Measurements from ENCODE around the gene PLXND1. TPM values are rescaled to one million over a fixed set of nuclear protein-coding genes. Genes with fewer than 3 reads are reported as not detected.

PLXND1 gene
- total RNA-seq, 1 donor from 2014 or later, result 29.5 TPM

DNA sequence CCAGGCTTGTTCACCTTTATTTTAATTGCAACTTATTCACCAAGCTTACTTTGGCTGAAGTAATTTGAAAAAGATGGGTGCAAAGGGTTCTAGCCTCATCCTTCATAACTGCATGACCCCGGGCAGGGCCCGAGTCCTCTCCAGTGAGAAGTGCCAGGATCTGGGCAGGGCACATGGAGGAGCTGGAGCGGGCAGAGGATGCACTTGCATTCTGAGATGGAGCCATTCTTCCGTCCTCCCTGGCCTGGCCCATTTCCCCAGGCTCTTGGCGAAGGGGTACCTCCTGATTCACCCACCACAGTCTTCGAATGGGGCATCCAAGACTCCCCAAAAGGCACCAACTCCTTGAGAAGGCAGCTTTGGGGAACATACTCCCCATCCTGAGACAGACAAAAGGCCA lies 22.5 kb upstream of the PLXND1 start:
- DNase-seq (ENCODE audit: low spot score), result no peak
- ATAC-seq, result no peak

DNA sequence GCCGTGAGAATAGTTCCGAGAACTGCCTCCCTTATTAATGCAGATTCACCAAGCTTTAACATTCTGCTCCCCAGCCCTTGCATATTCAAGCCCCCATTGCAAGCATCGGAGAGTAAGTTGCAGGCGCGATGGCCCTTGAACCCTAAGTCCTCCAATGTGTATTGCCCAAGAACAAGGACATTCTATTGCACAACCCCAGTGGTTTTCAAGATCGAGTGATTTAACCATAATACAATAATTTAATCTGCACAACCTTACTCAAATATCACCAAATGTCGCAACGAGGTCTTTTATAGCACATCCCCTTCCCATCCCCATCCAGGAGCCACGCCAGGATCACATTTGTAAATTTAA lies 21.7 kb upstream of the PLXND1 start:
- ATAC-seq, result peak; percentile 0

DNA sequence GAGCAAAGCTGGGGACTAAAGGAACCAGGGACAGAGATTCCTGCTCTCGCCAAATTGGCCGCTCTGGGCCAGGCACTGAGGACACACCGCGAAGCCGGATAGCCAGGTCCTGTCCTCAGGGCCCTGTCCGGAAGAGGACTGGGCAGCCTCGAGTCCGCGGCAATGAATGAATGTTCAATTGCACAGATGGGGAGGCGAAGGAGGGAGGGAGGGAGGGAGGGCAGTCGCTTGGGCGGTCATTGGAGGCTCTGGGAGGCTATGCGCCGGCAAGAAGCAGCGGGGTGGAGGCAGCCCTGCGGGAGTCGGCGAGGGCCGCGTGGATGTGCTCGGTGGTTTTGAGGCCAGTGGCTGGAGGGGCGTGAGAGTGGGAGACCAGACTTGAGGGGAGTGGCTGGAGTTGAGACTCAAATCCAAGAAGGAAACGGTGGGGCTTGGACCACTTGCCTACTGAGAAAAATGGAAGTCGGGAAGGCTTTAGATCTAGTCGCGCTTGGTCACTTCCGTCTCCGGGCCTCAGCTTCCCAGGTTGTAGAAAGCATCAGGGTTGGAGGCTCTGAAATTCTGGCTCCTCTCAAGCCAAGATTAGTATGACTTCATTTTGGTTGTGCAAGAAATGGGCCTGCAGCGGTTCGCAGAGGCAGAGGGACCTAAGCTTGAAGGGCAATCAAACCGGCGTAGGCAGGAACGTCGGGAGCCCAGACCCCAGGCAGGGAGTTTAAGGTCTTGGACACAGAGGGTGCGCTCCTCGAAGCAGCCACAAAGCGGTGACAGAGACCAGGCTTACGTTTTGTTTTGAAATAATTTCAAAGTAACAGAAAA lies 21.1 kb upstream of the PLXND1 start:
- peak; percentile 74 for DNase-seq (ENCODE audit: low spot score)
- ATAC-seq, result peak; percentile 49

More for the DNA sequence above, 21.7 kb upstream of the PLXND1 start:
- no peak for DNase-seq (ENCODE audit: low spot score)

DNA sequence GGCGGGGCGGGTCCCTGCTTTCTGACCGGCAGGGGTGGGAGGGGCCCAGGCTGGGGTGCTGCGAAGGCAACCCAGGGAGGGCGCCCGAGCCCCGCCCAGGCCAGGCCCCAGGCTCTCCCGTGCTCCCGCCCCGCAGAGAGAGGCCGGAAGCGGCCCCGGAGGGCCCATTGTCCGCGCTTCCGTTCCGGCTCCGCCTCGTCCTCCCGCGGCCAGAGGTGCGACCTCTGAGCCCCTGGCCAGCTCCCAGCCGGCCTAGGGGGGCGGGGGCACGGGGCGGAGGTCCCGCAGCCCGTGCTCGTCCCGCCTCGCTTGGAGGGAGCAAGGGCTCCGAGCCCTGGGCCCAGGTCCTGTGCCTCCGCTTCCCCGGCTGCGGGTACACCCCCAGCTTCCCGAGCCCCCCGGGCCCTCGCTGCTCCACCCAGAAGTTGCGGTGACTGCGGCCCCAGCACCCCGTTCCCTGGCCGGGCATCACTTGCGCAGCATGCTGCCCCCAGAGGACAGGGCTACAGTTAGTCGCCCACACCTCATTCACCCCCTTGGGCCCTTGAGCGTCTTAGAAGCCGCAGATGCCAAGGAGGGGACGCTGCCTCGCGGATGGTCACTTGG lies 20.4 kb upstream of the PLXND1 start:
- ATAC-seq (peak; percentile 88), DNase-seq (ENCODE audit: low spot score) (peak; percentile 97)

DNA sequence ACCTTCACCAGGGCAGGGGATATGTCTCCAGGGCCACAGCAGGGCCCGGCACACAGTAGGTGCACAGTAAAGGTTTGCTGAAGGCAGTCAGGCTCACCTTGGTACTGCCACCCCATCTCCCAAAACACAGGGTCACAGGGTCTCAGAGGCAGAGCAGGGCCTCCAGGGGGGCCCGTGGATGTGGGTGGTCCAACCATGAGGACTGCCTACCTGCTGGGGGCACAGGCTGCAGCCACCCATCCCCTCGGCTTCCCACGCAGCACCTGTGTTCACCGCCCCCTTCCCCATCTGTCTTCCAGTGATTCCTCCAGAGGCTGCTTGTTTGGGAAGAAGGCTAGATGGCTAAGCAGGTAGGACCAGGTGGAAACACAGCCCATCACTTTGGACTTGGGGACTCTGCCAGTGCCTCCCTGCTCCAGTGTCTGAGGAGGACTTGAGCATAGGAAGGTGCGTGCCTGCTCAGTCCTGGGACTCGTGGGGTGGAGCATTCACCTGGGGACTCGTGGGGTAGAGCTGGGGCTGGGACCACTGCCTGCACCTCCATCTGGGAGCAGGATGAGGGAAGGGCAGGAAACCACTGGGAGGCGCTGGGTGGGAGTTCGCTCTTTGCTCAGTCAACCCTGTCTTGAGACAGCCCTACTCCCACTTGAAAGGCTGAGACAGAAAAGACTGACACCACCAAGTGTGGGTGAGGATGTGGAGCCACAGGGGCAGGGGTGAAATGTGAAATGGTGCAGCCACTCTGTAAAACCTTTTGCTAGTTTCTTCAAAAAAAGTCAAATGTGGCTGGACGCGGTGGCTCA lies 18.8 kb upstream of the PLXND1 start:
- ATAC-seq (no peak), DNase-seq (ENCODE audit: low spot score) (peak; percentile 46)

DNA sequence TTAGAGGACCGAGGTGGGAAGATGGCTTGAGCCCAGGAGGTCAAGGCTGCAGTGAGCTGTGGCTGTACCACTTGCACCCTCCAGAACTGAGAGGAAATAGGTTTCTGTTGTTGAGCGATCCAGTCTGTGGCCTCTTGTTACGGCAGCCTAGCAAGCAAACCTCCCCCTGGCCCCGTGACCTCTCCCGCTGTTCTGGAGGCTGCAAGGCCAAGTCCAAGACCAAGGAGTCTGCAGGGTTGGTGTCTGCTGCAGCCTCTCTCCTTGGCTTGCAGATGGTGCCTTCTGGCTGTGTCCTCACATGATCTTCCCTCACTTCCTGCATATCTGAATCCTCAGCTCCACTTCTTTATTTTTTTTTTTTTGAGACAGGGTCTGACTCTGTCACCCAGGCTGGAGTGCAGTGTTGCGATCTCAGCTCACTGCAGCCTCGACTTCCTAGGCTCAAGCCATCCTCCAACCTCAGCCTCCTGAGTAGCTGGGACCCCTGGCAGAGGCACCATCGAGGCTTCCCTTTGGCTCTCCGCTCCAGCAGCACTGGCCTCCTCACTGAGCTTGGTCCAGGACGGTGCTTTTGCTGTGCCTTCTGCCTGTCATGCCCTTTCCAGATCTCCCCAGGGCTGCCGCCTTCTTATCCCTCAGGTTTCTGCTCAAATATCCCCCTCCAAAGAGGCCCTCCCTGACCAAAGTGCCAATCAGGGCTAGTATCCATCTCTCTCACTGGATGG lies 18.0 kb upstream of the PLXND1 start:
- DNase-seq (ENCODE audit: low spot score) (peak; percentile 54), ATAC-seq (no peak)

DNA sequence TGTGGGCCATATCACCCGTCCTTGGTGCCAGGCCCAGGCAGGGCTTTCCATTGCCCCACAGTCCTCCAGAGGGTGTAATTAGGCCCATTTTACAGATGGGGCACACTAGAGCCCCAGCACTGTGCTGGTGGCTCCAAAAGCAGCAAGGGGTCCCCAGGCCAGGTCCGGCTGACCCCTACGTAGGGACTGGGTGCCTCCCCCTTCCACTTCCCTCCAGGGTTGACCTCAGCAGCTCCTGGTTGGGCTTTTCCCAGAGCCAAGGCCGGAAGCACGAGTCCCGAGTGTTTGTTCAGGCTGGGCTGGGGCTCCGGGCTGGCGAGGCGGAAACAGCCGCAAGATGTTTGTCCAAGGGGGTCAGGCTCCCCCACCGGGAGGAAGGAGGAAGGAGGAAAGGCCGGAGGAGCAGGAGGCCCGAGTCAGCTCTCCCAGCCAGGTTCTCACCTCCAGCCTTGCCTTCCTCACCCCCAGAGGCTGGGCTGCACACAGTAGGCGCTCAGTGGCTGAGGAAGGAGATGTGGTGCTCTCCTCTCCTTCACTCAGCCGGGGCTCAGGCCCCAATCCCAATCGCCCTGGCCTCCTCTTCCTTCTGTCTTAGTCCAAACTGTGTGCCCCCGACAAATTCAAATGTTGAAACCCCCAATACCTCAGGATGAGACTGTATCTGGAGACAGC lies 17.1 kb upstream of the PLXND1 start:
- ATAC-seq, result no peak
- DNase-seq (ENCODE audit: low spot score), result peak; percentile 58

DNA sequence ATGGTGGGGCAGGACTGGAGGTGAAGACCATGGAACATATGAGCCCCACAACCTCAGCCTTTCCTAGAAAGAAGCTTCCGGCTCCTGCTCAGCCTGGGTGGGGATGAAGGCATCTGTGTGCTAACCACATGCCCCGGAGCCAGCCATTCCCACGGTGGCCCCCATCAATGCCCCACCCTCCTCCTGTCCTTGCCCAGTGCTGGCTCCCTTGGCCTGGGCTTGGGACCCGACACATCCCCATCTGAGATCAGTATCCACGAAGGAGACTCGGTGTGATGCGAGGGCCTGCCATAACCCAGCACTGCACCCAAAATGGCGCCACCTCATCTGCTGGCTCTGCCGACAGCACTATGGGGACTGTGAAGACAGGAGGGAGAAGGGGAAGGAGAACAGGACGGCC lies 16.5 kb upstream of the PLXND1 start:
- DNase-seq (ENCODE audit: low spot score) (peak; percentile 43), ATAC-seq (no peak)

DNA sequence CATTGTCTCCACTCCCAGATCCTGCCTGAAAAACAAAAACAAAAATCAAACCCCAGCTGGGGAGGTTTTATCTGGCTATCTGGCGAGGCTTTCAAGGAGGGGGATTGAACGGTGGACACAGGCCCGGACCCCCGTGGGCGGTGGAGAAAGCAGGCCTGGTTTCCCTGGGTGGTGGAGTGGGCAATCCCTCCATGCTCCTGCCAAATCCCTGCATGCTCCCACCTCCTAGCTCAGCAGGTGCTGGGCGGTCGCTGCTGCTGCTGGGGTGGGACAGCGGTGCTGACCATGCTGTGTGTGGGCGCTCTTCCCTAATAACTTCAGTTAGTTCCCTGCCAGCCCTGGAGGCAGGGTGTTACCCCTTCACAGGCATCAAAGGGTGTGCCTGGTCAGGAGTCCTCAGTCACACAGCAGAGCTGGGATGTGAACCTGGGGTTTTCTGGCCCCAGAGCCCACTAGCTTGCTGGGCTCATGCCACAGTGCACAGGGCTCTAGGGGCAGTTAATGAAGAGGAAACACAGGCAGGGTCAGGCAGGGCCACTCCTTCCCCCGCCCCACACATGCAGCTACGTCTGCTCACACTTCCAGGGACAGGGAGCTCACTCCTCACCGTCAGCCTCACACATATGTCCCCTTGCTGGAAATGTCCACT lies 15.9 kb upstream of the PLXND1 start:
- DNase-seq (ENCODE audit: low spot score) (no peak), ATAC-seq (no peak)

DNA sequence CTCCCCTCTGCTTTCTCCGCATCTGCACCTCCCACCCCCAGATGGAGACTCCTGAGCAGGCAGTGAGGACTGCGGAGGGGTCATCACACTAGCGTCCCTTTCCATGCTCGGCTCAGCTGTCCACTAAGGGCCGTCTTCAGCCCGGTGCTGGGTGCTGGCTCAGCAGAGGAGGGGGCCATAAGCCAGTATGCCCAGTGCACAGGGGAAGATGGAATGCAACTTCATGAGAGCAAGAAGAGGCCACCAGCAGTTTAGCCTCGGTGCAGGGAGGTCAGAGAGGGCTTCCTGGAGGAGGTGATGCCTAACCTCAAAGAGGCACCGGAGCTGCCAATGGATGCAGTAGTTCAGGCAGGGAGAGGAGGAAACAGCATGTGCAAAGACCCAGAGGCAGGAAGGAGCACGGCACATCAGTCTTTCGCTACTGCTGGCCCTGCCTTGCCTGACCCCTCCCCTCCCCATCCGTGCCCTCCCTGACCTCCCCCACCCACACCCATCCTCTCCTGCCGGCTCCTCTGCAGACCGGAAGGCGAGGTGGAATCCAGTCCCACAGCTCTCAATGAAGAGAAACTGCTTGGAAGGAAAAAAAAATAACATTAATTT lies 15.2 kb upstream of the PLXND1 start:
- no peak for ATAC-seq
- DNase-seq (ENCODE audit: low spot score), result no peak

DNA sequence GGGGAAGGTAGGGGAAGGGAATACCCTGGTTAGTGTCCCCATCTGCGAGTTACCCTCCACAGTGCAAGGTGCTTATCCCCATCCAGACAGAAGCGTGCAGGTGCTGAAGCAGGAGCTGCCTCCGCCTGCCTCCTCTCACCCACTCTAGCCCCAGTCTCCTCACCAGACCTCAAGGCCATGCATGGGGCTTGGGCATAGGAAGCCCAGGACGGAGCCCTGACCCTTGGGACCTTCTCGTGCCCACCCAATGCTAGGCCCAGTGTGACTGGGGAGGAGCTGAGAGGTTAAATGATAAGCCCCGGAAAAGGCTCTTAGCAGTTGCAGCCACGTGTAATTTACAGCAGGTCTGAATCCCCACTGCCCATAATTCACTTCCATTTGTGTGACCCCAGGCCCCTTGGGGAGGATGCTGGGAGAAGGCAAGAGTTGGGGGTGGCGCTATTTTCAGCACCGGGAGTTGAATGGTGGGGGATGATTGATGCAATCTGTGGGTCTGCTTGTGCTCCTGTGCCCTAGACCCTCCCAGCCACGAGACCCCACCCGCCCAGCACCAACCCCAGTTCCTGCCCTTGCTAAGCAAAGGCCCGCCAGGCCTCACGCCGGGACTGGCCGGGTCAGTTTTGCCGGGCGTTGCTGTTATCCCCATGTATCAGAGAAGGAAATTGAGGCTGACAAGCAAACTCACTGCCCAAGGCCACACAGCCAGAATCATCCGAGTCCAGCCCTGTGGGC lies 14.5 kb upstream of the PLXND1 start:
- no peak for DNase-seq (ENCODE audit: low spot score)
- no peak for ATAC-seq

DNA sequence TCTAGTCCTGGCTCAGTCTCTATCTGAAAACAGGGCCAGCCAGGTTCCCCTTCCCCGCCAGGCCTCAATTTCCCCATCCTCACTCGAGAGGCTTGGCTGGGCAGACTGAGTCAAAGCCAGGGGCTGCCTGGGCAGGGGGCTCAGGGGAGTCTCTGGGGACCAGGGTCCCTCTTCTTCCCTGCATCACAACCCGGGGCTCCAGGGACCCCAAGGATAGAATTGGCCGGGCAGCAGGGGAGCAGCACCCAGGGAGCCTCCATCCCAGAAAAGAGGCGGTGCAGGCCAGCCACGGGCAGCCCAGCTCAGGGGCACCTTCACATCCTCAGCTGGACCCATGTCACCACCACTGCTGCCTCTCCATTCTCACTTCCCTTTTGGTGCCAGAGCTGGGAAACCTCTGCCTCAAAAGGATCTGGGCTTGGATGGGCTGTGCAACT lies 13.3 kb upstream of the PLXND1 start:
- ATAC-seq, result no peak
- peak; percentile 41 for DNase-seq (ENCODE audit: low spot score)

DNA sequence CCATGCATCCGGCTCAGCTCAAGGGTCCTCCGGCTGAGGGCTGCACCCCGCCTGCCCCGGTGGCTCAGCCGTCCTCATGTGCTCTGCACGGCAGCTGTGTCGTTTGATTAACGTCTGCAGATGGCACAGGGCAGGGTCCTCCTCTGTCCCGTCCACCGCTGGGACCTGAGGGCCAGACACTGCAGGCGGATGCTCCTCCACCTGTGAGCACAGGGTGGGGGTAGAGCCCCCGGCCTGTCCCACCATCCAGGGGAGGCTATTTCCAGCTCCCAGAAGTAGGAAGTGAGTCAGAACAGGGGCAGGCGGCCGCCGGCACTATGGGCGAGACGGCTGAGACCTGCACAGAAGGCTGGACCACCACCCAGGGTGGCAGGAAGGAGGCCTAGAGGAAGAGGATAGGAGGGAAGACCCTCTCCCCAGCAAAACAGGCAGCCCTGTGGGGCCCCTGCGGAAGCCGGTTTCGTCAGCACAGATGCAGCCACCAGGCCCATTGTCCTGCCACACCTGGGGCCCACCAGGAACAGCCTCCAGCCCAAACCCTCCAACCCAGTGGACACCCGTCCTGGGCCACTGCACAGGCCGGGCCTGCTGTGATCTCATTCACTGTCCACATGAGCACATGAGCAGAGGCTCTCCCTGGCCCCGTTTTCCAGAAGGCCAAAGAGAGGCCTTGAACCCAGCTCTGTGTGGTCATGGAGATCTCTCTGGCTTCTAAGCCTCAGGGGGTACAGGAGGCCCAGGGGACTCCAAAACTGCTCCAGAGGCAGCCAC lies 12.6 kb upstream of the PLXND1 start:
- DNase-seq (ENCODE audit: low spot score), result no peak
- ATAC-seq, result no peak

DNA sequence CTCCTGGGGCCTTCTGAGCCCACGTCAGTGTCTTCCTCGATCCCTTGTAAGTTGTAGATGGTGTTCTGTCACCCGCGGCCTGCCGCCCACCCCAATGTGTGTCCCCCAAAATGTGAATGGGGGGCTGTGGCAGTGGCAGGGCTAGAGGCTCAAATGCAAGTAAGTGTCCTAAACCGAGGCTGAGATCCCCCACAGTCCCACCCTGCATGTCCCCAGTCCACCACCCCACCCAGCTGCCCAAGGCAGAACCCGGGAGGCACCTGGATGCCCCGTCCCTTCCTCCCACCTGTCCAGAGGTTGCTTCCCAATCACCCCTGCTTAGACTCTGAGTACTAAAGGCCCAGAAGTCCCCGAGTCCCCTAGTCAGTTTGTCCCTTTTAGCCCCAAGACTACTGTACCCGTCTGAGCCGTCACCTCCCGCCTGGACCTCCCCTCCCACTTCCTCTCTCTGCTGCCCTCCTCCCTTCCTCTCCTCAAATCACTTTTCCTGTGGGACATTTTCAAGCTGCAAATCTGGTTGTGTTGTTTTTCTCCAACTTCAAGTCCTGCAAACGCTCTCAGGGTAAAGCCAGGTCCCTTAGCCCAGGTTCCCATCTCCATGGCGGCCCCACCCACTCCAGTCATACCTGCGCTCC lies 11.8 kb upstream of the PLXND1 start:
- DNase-seq (ENCODE audit: low spot score) (peak; percentile 41), ATAC-seq (no peak)

DNA sequence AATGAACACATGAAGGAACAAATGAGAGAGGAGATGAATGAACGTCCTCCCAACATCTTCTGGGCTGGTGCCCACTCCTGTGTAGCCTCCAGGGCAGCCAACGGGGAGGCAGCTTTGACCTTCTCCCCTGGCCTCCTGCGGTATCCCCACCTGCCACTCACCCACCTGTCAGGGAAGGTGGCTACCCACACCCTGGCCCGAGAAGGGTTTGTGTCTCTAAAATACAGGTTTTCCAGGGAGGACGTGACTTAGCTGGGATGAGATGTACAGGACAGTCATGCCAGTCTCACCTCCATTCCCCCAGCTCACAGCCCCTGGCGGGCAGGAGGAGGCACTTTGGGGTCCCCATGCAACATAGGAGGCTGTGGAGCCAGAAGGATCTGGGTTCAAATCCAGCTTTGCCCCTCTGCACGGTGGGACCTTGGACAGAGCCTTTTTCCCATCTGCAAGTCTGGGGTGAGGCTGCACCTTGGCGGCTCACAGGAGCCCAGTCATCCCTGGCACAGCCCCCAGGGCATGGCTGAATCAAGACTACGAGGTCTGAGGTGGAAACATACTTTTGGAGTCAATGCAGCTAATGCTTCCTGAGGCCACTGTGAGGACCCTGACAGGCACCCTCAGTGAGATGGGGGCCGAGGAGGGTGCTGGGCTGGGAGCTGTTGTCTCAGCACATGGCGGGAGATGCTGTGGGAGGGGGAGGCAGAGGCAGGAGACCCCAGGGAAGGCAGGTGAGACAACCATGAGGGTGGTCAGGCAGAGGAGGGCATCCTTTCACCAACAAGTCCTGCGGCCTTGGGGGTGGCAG lies 11.1 kb upstream of the PLXND1 start:
- ATAC-seq (no peak), DNase-seq (ENCODE audit: low spot score) (no peak)

DNA sequence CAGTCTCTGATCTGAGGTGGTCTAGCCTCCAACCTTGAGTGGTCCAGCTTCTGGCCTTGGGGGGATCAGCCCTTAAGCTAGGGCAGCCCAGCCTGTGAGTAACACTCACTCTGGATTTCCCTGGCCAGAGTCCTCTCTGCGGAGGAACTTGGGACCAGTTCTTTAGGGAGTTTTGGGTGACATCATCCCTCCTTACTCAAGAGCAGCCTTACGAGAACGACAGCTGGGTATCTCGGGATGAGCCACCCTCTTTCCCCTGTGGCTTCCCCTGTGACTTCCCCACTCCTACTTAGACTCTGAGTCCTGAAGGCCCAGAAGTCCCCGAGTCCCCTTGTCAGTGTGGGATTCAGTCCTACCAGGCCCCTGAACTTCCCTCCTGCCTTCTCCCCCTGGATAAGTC lies 10.2 kb upstream of the PLXND1 start:
- ATAC-seq, result no peak
- no peak for DNase-seq (ENCODE audit: low spot score)

DNA sequence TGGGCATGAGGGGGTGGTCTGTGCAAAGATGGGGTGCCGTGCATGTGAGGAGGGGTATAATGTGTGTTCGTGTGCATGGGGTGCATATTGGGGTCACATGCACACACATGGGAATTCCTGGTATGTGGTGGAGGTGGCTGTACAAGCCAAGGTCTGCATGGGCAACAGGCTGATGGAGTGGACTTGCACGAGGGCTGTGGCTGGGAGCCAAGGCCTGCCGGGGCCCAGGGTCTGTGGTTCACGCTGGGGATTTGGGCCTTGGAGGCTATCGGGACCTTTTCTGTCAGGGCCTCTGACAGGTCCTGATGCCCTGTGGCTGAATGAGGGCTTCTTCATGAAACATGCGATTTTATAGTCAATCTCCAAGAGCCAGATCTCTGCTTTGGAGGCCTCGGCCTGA lies 9.8 kb upstream of the PLXND1 start:
- ATAC-seq (no peak), DNase-seq (ENCODE audit: low spot score) (no peak)

All from left lobe of liver (tissue), 2 donors.